Muscle of leg (tissue), 11 donors: ENCODE measurements around the gene ZBTB7C. TPM values are rescaled to one million over a fixed set of nuclear protein-coding genes. Genes with fewer than 3 reads are reported as not detected.

Source experiments
- DNase-seq: peaks from one replicate; pipeline ENCODE4 v3.0.0; 2013
- H3K27ac ChIP-seq: one replicate; pipeline ENCODE4 v1.5.1; 2013; ENCODE audit warnings: mild to moderate bottlenecking, low read length, control low read depth
- H3K27me3 ChIP-seq: one replicate; pipeline ENCODE4 v1.6.1; 2013; ENCODE audit warnings: low read length; ENCODE audit not compliant: control insufficient read depth, insufficient read depth
- H3K36me3 ChIP-seq: one replicate; pipeline ENCODE4 v1.6.1; 2013; ENCODE audit warnings: low read length; ENCODE audit not compliant: control insufficient read depth, insufficient read depth
- H3K4me1 ChIP-seq: one replicate; pipeline ENCODE4 v1.6.1; 2013; ENCODE audit warnings: low read length; ENCODE audit not compliant: control insufficient read depth, insufficient read depth
- H3K4me3 ChIP-seq: one replicate; pipeline ENCODE4 v1.5.1; 2013; ENCODE audit warnings: low read length, control low read depth
- H3K9me3 ChIP-seq: replicated peaks from 2 replicates; pipeline ENCODE4 v1.6.1; 2013; ENCODE audit warnings: low read depth, low read length; ENCODE audit not compliant: control insufficient read depth
- WGBS: methylation state at CpG from one replicate; pipeline ENCODE4 v1.1.5; 2013; ENCODE audit warnings: missing lambda C conversion rate; ENCODE audit not compliant: insufficient coverage; 5-methylcytosine and 5-hydroxymethylcytosine counted together
- polyA plus RNA-seq, 8 donors: library from polyadenylated mRNA; unstranded; fragments of 120-200 nt; gene quantifications; one replicate each; pipeline versions ENCODE4 v1.2.1 to v1.2.3, GENCODE V29; 2013; ENCODE audit warnings: inconsistent platforms in 1 of 8, low replicate concordance in 1 of 8; ENCODE audit not compliant: insufficient read length in 8 of 8, insufficient read depth in 1 of 8
- total RNA-seq: library from RNA; stranded (reverse); fragments of 120-200 nt; gene quantifications from one replicate; pipeline ENCODE4 v1.2.4, GENCODE V29; 2013

ZBTB7C gene
- total and polyA plus RNA-seq, 9 donors: 2.8 to 5.6 (median 4.1) TPM

DNA sequence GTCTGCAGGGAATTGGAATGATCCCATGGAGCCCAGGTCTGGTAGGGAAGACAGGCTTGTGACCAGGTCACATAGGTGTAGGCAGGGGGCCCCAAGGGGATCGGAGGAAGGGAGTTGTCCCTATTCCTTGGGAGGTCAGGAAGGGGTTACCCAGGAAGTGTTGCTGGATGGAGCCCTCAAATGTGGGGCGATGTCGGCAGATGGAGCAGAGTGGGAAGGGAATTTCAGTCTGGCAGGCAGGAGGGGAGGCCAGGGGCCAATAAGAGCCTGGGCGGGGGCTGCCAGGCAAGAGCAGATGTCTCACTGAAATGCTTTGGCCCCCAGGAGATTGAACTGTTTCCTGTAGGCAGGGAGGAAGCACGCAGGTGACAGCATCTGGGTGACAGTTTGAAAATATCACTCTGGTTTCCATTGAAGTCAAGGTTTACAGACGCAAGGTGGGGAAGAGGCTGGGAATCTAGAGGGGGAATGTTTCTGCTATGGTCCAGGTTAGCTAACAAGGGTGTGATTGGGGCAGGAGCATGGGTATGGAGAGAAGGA, 397.2 kb downstream of the ZBTB7C start:
- Histone ChIP-seq H3K9me3 (no peaks in the 10 kb centered on the region), H3K27ac (no peak overlapping the region), H3K4me3 (no peak overlapping the region), H3K27me3 (no peaks in the 10 kb centered on the region), H3K36me3 (no peaks in the 10 kb centered on the region), H3K4me1 (peaks cover 7% of the 10 kb centered on the region)
- no peak for DNase-seq
- 39% methylated on average over 5 of the region's 6 CpGs for WGBS

DNA sequence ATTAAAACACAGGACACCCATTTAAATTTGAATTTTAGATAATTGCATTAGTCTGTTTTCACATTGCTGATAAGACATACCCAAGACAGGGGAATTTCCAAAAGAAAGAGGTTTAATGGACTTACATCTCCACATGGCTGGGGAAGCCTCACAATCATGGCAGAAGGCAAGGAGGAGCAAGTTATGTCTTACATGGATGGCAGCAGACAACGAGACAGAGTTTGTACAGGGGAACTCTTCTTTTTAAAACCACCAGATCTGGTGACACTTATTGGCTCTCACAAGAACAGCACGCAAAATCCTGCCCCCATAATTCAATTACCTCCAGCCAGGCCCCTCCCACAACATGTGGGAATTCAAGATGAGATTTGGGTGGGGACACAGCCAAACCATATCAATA, 398.9 kb downstream of the ZBTB7C start:
- no CpG with 5 or more reads among the region's 2 CpGs for WGBS
- Histone ChIP-seq H3K36me3 (no peaks in the 10 kb centered on the region), H3K9me3 (no peaks in the 10 kb centered on the region), H3K27me3 (no peaks in the 10 kb centered on the region), H3K27ac (no peak overlapping the region), H3K4me1 (peaks cover 7% of the 10 kb centered on the region), H3K4me3 (no peak overlapping the region)
- no peak for DNase-seq

DNA sequence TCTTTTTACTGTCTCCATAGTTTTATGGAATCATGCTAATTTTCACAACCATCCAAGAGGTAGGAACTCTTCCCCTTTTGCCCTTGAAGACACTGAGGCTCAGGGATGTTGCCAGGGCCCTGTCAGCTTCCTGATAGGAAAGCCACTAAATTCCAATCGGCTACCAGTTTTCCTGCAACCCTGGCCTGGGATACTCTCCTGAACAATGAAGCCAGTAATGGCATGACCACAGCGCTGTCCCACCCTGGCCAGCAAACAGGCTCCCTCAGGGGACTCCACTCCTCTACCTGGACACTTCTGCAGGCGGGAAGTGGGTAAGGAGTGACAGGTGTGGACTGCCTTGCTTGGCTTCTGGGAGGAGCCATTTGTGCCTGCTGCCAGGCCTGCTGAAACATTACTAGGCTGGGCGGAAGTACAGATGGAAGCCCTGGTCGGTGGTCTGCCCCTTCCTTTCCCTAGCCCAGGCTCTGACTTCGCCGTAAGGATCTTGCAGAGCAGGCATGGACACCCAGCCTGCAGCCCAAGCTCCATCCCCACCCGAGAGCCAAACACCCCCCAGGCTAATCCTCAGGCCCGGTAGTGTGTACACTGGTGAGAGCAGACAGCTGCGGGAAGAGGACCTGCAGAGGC, 400.0 kb downstream of the ZBTB7C start:
- Histone ChIP-seq H3K4me3 (no peak overlapping the region), H3K36me3 (no peaks in the 10 kb centered on the region), H3K4me1 (peaks cover 10% of the 10 kb centered on the region), H3K27me3 (no peaks in the 10 kb centered on the region), H3K27ac (no peak overlapping the region), H3K9me3 (no peaks in the 10 kb centered on the region)
- no peak for DNase-seq
- WGBS: 91% methylated on average over 4 of the region's 10 CpGs

DNA sequence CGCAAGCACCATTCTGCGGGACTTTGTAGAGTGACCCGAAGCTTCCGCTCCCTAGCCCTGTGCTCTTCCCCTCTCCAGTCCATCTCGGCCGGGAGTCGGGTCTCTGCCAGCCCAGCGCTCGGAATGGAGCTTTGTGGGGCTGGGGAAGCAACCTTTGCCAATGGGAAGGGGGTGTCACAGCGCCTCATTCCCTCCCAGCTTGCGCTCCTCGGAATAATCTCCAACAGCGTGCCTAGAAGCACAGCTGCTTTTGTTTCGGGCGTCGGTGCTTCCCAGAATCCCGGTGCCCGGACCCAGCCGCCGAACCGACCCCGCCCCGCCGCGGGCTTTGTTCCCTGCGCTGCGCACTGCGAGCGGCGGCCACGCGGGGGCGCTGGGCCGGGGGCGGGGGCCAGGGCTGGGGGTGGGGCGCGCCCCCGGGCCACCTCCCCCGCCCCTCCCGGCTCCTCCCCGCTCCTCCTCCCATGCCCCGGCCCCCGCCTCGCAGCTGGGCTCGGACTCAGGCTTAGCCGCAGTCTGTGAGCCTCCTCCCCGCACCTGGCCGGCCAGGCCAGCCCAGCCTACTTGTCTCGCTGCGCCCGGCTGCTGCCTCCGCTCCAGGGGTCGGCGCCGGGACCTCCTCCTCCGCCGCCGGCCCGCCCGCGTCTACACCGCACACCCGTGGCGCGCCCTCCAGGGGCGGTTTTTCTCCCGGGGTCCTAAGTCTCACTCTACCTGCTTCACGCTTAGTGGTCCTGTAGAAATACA, 401.1 kb downstream of the ZBTB7C start:
- no peaks in the 10 kb centered on the region for H3K27me3 ChIP-seq
- H3K4me1 ChIP-seq: peaks cover 21% of the 10 kb centered on the region
- H3K27ac ChIP-seq: peak overlapping the region; percentile 45
- H3K36me3 ChIP-seq: no peaks in the 10 kb centered on the region
- WGBS: 2% methylated on average over 47 of the region's 68 CpGs
- peak; percentile 89 for DNase-seq
- H3K9me3 ChIP-seq: no peaks in the 10 kb centered on the region
- H3K4me3 ChIP-seq: peak overlapping the region; percentile 49

DNA sequence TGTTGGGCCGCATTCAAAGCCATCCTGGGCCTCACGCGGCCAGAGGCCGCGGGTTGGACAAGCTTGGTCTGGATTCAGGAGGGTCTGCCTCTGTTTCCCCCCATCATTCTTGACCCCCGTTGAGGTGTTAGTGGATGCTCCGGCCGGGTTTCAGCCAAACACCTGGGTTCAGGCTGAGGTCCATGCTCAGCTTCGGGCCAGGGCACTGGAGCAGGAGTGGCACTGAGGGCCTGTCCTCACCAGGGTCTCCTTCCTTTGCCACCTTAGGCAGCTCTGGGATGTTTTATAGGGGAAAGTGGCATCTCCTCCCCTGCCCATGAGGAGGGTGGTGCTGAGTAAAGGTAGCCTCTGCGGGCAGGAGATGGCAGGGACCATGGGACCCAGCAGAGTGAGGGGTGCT, 401.8 kb downstream of the ZBTB7C start:
- no peaks in the 10 kb centered on the region for H3K36me3 ChIP-seq
- H3K27ac ChIP-seq: no peak overlapping the region
- H3K4me3 ChIP-seq: peak overlapping the region; percentile 49
- peaks cover 27% of the 10 kb centered on the region for H3K4me1 ChIP-seq
- no peaks in the 10 kb centered on the region for H3K27me3 ChIP-seq
- WGBS: 88% methylated on average over 6 of the region's 10 CpGs
- DNase-seq: no peak
- no peaks in the 10 kb centered on the region for H3K9me3 ChIP-seq

DNA sequence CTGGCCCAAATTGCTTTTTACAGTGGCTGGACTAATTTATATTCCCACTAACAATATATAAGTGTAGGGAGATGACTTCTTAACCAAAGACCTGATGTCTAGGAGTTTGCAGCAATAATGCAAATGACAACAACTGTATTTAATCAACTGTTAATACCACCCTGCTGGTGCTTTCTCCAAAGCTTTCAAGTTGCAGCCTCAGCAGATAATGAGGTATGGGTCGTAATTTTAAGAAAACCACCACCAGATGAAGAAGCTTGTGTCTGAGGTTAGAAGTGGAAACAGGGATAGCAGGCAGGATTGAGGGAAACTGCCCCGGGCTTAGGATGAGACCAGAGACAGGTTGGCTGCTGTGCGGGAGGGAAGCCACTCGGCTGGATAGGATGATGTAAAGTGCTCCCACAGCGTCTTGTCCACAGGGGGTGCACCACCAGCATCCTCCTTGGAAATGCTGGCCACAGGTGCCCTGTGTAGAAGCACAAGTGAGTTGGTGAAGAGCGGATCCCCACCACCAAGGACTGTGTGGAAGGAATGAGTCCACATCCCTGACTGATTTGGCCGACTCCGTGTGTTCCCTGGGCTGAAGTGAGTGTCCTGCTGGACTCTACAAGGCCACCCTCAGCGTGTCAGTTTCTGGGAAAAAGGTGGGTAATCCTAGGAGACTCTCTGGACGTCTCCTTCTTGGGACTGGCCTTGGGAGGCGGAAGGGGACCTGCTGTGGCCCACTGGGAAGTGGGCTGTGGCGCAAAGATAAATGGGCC, 402.6 kb downstream of the ZBTB7C start:
- 75% methylated on average over 11 of the region's 12 CpGs for WGBS
- H3K27me3 ChIP-seq: no peaks in the 10 kb centered on the region

DNA sequence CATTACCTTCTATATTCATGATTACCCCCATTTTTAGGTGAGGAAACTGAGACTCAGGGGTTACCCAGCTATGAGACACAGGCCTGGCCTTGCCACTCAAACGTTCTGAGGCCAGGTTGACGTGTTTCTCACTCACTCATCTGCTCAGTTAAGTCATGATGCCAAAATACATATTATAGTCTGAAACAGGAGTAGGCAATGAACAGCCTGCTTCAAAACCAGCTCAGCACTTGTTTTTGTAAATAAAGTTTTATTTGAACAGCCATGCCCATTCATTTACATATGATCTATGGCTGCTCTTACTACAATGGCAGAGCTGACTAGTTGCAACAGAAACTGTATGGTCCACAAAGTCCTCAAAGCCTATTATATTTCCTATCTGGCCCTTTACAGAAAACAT, 404.6 kb downstream of the ZBTB7C start:
- no peak for DNase-seq
- no CpG with 5 or more reads among the region's 2 CpGs for WGBS
- H3K4me3 ChIP-seq: no peak overlapping the region
- H3K4me1 ChIP-seq: peaks cover 27% of the 10 kb centered on the region
- no peaks in the 10 kb centered on the region for H3K36me3 ChIP-seq
- H3K27ac ChIP-seq: peak overlapping the region; percentile 62
- no peaks in the 10 kb centered on the region for H3K9me3 ChIP-seq
- H3K27me3 ChIP-seq: no peaks in the 10 kb centered on the region

More for the DNA sequence above, 402.6 kb downstream of the ZBTB7C start:
- H3K4me1 ChIP-seq: peaks cover 27% of the 10 kb centered on the region
- no peak overlapping the region for H3K27ac ChIP-seq
- H3K4me3 ChIP-seq: no peak overlapping the region
- no peak for DNase-seq
- H3K9me3 ChIP-seq: no peaks in the 10 kb centered on the region
- no peaks in the 10 kb centered on the region for H3K36me3 ChIP-seq

DNA sequence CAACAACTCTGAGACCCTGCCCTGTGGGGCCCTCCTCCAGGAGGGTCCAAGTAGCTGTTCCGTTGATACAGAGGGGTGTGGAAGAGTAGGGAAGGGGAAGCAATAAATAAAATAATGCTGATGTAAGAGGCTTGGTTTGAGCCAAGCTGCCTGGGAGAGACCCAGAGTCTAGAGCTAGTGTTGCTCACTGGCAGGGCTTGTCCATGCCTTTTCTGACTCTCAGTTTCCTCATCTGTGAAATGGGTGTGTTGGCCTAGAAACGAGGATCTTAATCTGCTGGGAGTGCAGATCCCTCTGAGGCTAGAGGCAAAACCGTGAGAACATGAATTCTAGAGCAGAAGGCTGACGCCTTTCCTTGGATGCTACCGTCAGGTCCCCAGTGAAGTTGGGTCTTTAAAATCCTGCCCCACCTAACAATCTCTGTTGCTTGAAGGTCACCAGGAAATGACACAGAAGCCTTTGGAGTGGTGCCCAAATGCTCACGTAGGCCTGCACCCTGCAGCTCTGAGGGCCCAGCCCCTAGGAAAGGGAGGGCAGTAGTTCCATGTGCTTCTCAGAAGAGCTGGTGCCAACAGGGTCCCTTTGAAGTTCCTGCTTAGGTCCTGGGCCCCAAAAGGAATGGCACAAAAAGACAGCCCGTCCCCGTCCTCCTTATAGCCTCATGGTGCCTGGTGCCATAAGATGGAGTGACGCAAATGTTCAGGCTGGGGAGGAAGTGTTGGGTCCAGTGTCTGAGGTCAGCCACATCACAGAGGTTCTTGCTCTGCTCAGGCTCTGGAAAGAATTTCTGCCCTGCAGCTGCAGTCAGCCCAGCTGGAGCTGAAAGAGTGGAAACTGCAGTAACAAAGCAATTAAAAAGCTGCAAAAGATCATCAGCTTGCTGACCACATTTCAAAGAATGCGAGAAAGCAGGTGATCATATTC, 405.5 kb downstream of the ZBTB7C start:
- no peaks in the 10 kb centered on the region for H3K9me3 ChIP-seq
- peak; percentile 66 for DNase-seq
- WGBS: 26% methylated on average over 7 of the region's 10 CpGs
- no peaks in the 10 kb centered on the region for H3K27me3 ChIP-seq
- H3K36me3 ChIP-seq: no peaks in the 10 kb centered on the region
- peaks cover 27% of the 10 kb centered on the region for H3K4me1 ChIP-seq
- H3K27ac ChIP-seq: peak overlapping the region; percentile 62
- no peak overlapping the region for H3K4me3 ChIP-seq

DNA sequence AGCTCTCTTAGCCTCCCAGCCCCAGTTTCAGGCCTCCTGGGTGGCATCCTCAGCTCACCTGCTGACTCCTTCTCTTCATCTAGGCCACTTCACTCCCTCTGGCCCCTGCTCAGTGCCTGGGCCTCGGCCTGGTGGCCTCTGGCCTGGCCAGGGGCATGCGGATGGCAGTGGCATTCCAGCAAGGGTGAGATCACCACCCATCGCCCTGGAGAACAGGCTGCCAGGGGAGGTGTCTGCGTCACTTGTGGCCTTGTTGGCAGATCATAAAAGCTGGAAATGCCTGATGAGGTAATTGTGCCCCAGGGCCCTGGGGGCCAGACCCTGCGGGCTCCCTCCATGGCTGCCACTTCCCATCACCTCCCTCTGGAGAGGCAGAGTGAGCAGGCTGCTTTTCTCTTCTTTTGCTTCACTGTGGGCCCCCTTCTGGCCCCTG, 406.2 kb downstream of the ZBTB7C start:
- H3K27ac ChIP-seq: peak overlapping the region; percentile 29
- no peak for DNase-seq

More for the DNA sequence above, 406.2 kb downstream of the ZBTB7C start:
- Histone ChIP-seq H3K4me3 (no peak overlapping the region), H3K9me3 (no peaks in the 10 kb centered on the region), H3K4me1 (peaks cover 27% of the 10 kb centered on the region), H3K27me3 (no peaks in the 10 kb centered on the region), H3K36me3 (no peaks in the 10 kb centered on the region)
- 48% methylated on average over 4 of the region's 5 CpGs for WGBS
